Loucy (cell line): ENCODE data around the gene SLC38A7.

ENCODE experiments used
- H2AFZ ChIP-seq: fragments of 200-600 bp; sonication (generic); 2 replicates; pipeline ENCODE4 v1.6.0; 2016; ENCODE audit warnings: antibody characterized with exemption, mild to moderate bottlenecking, low read length, moderate library complexity
- H3F3A ChIP-seq: fragments of 200-600 bp; 2 replicates; pipeline ENCODE4 v1.6.0; 2016; ENCODE audit warnings: antibody characterized with exemption, low read depth, mild to moderate bottlenecking
- H3K27me3 ChIP-seq: fragments of 200-600 bp; sonication (generic); 2 replicates; pipeline ENCODE4 v1.6.1; 2014; ENCODE audit warnings: low read length, mild to moderate bottlenecking; ENCODE audit not compliant: insufficient read depth, poor library complexity, severe bottlenecking
- H3K36me3 ChIP-seq: fragments of 200-600 bp; sonication (generic); 2 replicates; pipeline ENCODE4 v1.6.1; 2016; ENCODE audit warnings: low read length; ENCODE audit not compliant: insufficient read depth
- H3K4me1 ChIP-seq: fragments of 200-600 bp; sonication (generic); 2 replicates; pipeline ENCODE4 v1.5.1; 2014; ENCODE audit warnings: low read length, mild to moderate bottlenecking; ENCODE audit not compliant: insufficient read depth, poor library complexity, severe bottlenecking
- H3K4me2 ChIP-seq: fragments of 200-600 bp; sonication (generic); 2 replicates; pipeline ENCODE4 v1.6.0; 2014; ENCODE audit warnings: antibody characterized with exemption, low read length, low read depth, mild to moderate bottlenecking; ENCODE audit not compliant: poor library complexity, severe bottlenecking
- H3K4me3 ChIP-seq: fragments of 200-600 bp; sonication (generic); 2 replicates; pipeline ENCODE4 v1.5.1; 2014; ENCODE audit warnings: low read length, mild to moderate bottlenecking, mixed read lengths; ENCODE audit not compliant: poor library complexity, severe bottlenecking
- H3K79me2 ChIP-seq: fragments of 200-600 bp; sonication (generic); 2 replicates; pipeline ENCODE4 v1.6.1; 2014; ENCODE audit warnings: low read length; ENCODE audit not compliant: insufficient read depth
- H3K9ac ChIP-seq: fragments of 200-600 bp; sonication (generic); 2 replicates; pipeline ENCODE4 v1.6.0; 2014; ENCODE audit warnings: mild to moderate bottlenecking, low read depth, low read length, moderate library complexity; ENCODE audit not compliant: poor library complexity, severe bottlenecking
- H3K9me2 ChIP-seq: fragments of 200-600 bp; sonication (generic); replicated peaks from 2 replicates; pipeline ENCODE4 v1.6.1; 2016; ENCODE audit warnings: low read depth, low read length, mixed read lengths
- H3K9me3 ChIP-seq: fragments of 200-600 bp; sonication (generic); 2 replicates; pipeline ENCODE4 v1.6.1; 2014; ENCODE audit warnings: mild to moderate bottlenecking, antibody characterized with exemption, low read length, low read depth; ENCODE audit not compliant: insufficient read depth
- H4K20me1 ChIP-seq: fragments of 200-600 bp; sonication (generic); 2 replicates; pipeline ENCODE4 v1.6.0; 2014; ENCODE audit warnings: antibody characterized with exemption, low read length, mild to moderate bottlenecking; ENCODE audit not compliant: insufficient read depth, poor library complexity, severe bottlenecking
- CTCF ChIP-seq: fragments of 200-600 bp; sonication (generic); conservative IDR thresholded peaks from 2 replicates; pipeline ENCODE4 v1.5.1; 2014; ENCODE audit warnings: mild to moderate bottlenecking, antibody characterized with exemption, low read length
- EZH2phosphoT487 ChIP-seq: fragments of 200-600 bp; IDR thresholded peaks from 2 replicates; pipeline ENCODE4 v1.6.1; 2018; ENCODE audit warnings: antibody characterized with exemption, mild to moderate bottlenecking, moderate library complexity, borderline replicate concordance

The SLC38A7 gene

GRCh38 chr16:58678269-58678668, 6.3 kb downstream of the SLC38A7 start:
- TF ChIP-seq CTCF (no peak), EZH2phosphoT487 (no peak)
- H3K4me3 ChIP-seq = no peak overlapping the region
- no peaks in the 10 kb centered on the region for H3F3A ChIP-seq
- no peaks in the 10 kb centered on the region for H3K27me3 ChIP-seq
- H3K9me2 ChIP-seq = no peaks in the 10 kb centered on the region
- H3K9ac ChIP-seq = no peak overlapping the region
- no peaks in the 10 kb centered on the region for H3K36me3 ChIP-seq
- H3K9me3 ChIP-seq = no peaks in the 10 kb centered on the region
- no peaks in the 10 kb centered on the region for H4K20me1 ChIP-seq
- H3K79me2 ChIP-seq = no peaks in the 10 kb centered on the region
- H2AFZ ChIP-seq = no peak overlapping the region
- no peaks in the 10 kb centered on the region for H3K4me1 ChIP-seq
- no peak overlapping the region for H3K4me2 ChIP-seq

DNA sequence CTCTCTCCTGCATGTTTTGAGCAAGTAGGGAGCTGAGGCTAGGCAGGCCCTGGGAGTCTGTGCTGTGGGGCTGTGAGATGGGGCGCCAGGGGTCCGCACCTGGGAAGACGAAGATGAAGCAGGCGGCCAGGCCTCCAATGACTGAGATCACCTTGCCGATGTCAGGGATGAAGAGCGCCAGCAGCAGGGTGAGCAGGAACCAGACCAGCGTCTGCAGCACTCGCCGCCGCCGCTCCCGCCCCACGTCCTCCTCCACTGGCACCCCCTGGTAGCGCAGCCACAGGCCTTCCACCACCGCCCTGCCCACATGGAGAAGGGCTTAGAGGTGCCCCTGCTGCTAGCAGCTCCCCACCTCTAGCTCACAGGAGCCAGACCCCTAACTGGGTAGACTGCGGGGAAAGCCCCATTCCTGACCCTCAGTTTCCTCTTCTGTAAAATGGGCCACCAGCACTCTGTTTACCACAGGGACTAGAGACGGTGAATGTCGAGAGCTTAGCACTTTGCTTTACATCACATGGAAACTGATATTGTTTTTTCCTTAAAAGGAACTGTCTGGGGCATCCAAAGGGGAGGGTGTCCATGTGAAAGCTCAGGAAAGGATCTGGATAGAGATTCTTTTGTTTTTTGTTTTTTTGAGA, 13.5 kb downstream of the SLC38A7 start:
- H3K9me2 ChIP-seq = no peaks in the 10 kb centered on the region
- H3F3A ChIP-seq = no peaks in the 10 kb centered on the region
- no peaks in the 10 kb centered on the region for H3K36me3 ChIP-seq
- no peak overlapping the region for H3K4me3 ChIP-seq
- H4K20me1 ChIP-seq = no peaks in the 10 kb centered on the region
- H3K79me2 ChIP-seq = no peaks in the 10 kb centered on the region
- H3K9me3 ChIP-seq = no peaks in the 10 kb centered on the region
- H3K4me1 ChIP-seq = no peaks in the 10 kb centered on the region
- no peaks in the 10 kb centered on the region for H3K27me3 ChIP-seq
- no peak overlapping the region for H2AFZ ChIP-seq
- no peak overlapping the region for H3K9ac ChIP-seq
- no peak overlapping the region for H3K4me2 ChIP-seq
- TF ChIP-seq EZH2phosphoT487 (no peak), CTCF (no peak)

GRCh38 chr16:58670177-58670576, 14.4 kb downstream of the SLC38A7 start:
- TF ChIP-seq CTCF (no peak), EZH2phosphoT487 (no peak)
- no peaks in the 10 kb centered on the region for H4K20me1 ChIP-seq
- H3K4me2 ChIP-seq = no peak overlapping the region
- H3K27me3 ChIP-seq = no peaks in the 10 kb centered on the region
- H3K4me3 ChIP-seq = no peak overlapping the region
- H2AFZ ChIP-seq = no peak overlapping the region
- no peaks in the 10 kb centered on the region for H3K36me3 ChIP-seq
- no peaks in the 10 kb centered on the region for H3K79me2 ChIP-seq
- no peaks in the 10 kb centered on the region for H3K9me2 ChIP-seq
- no peaks in the 10 kb centered on the region for H3K9me3 ChIP-seq
- no peaks in the 10 kb centered on the region for H3F3A ChIP-seq
- H3K9ac ChIP-seq = no peak overlapping the region
- H3K4me1 ChIP-seq = no peaks in the 10 kb centered on the region
